ENCODE data around the gene MED9. TPM values are rescaled to one million over a fixed set of nuclear protein-coding genes. Genes with fewer than 3 reads are reported as not detected.

MED9 gene
- polyA plus RNA-seq, 1 of the 3 experiments (the other 2 are of a cell fraction), result 10.1 TPM

DNA sequence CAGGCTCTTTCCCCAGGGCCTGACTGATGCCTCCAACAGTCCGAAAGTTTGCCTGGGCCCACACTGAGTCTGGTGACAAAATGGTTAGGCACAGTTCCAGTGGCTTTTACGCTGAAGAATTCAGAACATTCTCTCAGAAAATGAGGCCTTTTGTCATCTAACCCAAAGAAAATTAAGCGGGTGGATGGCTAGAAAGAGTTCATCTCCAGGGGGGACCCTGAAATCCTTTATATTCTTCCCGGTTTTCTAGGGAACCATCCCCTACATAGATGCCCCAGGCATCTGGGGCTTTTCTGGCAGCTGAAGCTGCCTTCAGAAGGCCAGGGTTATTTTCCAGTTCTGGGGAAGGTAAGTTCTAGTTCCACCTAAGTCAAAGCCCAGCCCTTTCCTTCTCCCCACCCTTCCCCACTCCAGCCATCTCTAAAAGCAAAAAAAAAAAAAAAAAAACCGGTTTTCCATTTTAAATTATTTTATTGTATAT is 17.2 kb downstream of the MED9 start:
- Histone ChIP-seq H3K79me2 (ENCODE audit: insufficient read depth) (no peaks in the 10 kb centered on the region), H3K4me3 (ENCODE audit: low read depth in 2 of 2, low read length in 1 of 2) (no peak overlapping the region), H3K4me2 (no peak overlapping the region), H3K9me2 (no peaks in the 10 kb centered on the region), H3K9me3 (no peaks in the 10 kb centered on the region), H3K27me3 (ENCODE audit: insufficient read depth) (no peaks in the 10 kb centered on the region), H3K27ac (ENCODE audit: low read depth in 2 of 2, low read length in 1 of 2) (no peak overlapping the region), H3K4me1 (ENCODE audit: control insufficient read depth in 1 of 2, insufficient read depth in 2 of 2, low read depth in 1 of 2, low read length in 1 of 2) (peaks cover 0 to 7% of the 10 kb centered on the region in 2 experiments; a peak in 1 of 4 replicates), H3F3A (replicated peaks; ENCODE audit: insufficient read depth) (no peaks in the 10 kb centered on the region), H2AFZ (ENCODE audit: low read depth) (no peak overlapping the region), H3K36me3 (replicated peaks in 1 of 2; ENCODE audit: control insufficient read depth in 1 of 2, insufficient read depth in 2 of 2, low read length in 1 of 2) (peaks cover 3 to 31% of the 10 kb centered on the region in 2 experiments), H3K9ac (no peak overlapping the region), H4K20me1 (ENCODE audit: insufficient read depth) (no peaks in the 10 kb centered on the region)
- no peak for DNase-seq
- POLR2A ChIA-PET, result no interaction called here
- TF ChIP-seq, protein P1, sequence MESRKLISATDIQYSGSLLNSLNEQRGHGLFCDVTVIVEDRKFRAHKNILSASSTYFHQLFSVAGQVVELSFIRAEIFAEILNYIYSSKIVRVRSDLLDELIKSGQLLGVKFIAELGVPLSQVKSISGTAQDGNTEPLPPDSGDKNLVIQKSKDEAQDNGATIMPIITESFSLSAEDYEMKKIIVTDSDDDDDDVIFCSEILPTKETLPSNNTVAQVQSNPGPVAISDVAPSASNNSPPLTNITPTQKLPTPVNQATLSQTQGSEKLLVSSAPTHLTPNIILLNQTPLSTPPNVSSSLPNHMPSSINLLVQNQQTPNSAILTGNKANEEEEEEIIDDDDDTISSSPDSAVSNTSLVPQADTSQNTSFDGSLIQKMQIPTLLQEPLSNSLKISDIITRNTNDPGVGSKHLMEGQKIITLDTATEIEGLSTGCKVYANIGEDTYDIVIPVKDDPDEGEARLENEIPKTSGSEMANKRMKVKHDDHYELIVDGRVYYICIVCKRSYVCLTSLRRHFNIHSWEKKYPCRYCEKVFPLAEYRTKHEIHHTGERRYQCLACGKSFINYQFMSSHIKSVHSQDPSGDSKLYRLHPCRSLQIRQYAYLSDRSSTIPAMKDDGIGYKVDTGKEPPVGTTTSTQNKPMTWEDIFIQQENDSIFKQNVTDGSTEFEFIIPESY (IDR thresholded peaks at IDR 0.05; ENCODE audit: borderline replicate concordance, low read depth), result no peak
- TF ChIP-seq SMC3 (IDR thresholded peaks at IDR 0.05; ENCODE audit: low read depth, low read length), result no peak
- TF ChIP-seq, protein P2, sequence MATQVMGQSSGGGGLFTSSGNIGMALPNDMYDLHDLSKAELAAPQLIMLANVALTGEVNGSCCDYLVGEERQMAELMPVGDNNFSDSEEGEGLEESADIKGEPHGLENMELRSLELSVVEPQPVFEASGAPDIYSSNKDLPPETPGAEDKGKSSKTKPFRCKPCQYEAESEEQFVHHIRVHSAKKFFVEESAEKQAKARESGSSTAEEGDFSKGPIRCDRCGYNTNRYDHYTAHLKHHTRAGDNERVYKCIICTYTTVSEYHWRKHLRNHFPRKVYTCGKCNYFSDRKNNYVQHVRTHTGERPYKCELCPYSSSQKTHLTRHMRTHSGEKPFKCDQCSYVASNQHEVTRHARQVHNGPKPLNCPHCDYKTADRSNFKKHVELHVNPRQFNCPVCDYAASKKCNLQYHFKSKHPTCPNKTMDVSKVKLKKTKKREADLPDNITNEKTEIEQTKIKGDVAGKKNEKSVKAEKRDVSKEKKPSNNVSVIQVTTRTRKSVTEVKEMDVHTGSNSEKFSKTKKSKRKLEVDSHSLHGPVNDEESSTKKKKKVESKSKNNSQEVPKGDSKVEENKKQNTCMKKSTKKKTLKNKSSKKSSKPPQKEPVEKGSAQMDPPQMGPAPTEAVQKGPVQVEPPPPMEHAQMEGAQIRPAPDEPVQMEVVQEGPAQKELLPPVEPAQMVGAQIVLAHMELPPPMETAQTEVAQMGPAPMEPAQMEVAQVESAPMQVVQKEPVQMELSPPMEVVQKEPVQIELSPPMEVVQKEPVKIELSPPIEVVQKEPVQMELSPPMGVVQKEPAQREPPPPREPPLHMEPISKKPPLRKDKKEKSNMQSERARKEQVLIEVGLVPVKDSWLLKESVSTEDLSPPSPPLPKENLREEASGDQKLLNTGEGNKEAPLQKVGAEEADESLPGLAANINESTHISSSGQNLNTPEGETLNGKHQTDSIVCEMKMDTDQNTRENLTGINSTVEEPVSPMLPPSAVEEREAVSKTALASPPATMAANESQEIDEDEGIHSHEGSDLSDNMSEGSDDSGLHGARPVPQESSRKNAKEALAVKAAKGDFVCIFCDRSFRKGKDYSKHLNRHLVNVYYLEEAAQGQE (IDR thresholded peaks at IDR 0.05; ENCODE audit: low read depth, low read length), result no peak
- TF ChIP-seq RXRA (IDR thresholded peaks at IDR 0.05; ENCODE audit: borderline replicate concordance, low read depth), result no peak
- no peak for TF ChIP-seq RFX5 (IDR thresholded peaks at IDR 0.05; ENCODE audit: low read length)
- TF ChIP-seq RAD21 (IDR thresholded peaks at IDR 0.05; ENCODE audit: low read length), result no peak
- TF ChIP-seq, protein P3, sequence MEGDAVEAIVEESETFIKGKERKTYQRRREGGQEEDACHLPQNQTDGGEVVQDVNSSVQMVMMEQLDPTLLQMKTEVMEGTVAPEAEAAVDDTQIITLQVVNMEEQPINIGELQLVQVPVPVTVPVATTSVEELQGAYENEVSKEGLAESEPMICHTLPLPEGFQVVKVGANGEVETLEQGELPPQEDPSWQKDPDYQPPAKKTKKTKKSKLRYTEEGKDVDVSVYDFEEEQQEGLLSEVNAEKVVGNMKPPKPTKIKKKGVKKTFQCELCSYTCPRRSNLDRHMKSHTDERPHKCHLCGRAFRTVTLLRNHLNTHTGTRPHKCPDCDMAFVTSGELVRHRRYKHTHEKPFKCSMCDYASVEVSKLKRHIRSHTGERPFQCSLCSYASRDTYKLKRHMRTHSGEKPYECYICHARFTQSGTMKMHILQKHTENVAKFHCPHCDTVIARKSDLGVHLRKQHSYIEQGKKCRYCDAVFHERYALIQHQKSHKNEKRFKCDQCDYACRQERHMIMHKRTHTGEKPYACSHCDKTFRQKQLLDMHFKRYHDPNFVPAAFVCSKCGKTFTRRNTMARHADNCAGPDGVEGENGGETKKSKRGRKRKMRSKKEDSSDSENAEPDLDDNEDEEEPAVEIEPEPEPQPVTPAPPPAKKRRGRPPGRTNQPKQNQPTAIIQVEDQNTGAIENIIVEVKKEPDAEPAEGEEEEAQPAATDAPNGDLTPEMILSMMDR (IDR thresholded peaks at IDR 0.05), result no peak
- TF ChIP-seq NFIC (IDR thresholded peaks at IDR 0.05; ENCODE audit: borderline replicate concordance), result no peak
- no peak for TF ChIP-seq NRF1 (IDR thresholded peaks at IDR 0.05; ENCODE audit: low read depth, low read length)
- TF ChIP-seq MXI1 (IDR thresholded peaks at IDR 0.05; ENCODE audit: low read depth, low read length), result no peak
- TF ChIP-seq, protein P4, sequence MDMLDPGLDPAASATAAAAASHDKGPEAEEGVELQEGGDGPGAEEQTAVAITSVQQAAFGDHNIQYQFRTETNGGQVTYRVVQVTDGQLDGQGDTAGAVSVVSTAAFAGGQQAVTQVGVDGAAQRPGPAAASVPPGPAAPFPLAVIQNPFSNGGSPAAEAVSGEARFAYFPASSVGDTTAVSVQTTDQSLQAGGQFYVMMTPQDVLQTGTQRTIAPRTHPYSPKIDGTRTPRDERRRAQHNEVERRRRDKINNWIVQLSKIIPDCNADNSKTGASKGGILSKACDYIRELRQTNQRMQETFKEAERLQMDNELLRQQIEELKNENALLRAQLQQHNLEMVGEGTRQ (IDR thresholded peaks at IDR 0.05; ENCODE audit: borderline replicate concordance, low read depth, low read length), result no peak
- no peak for TF ChIP-seq EZH2phosphoT487 (IDR thresholded peaks at IDR 0.05; ENCODE audit: borderline replicate concordance, low read depth)
- TF ChIP-seq FOXJ3 (CRISPR knock-in tag; IDR thresholded peaks at IDR 0.05), result no peak
- CTCF ChIA-PET, result interaction anchor here (1.0 kb wide), 1 partner anchor 75 kb away, joined by 3 read pairs; no protein-coding TSS in a partner anchor
- 85% methylated on average over 5 of the region's 5 CpGs for WGBS (ENCODE audit: low lambda C conversion rate)
